OCI-LY7 (cell line): Measurements from ENCODE around the gene MTERF4. TPM values are rescaled to one million over a fixed set of nuclear protein-coding genes. Genes with fewer than 3 reads are reported as not detected.
A peak's percentile ranks its signal among the peaks of the same experiment; 100 is the strongest.

ENCODE experiments used
- BruUV-seq: library from RNA; stranded (reverse); fragments of 400-500 nt; replicated peaks from 2 replicates; lab custom pipeline; 2021; lab: Mats Ljungman, UMichigan
- CTCF ChIA-PET: fragments of 300-600 bp; sonication (Branson Sonifier 250); formaldehyde crosslinking; loops from one replicate; lab custom pipeline; 2022; ENCODE audit warnings: antibody characterized with exemption; ENCODE audit not compliant: unreplicated experiment; lab: Charles Lee
- POLR2A ChIA-PET: fragments of 300-600 bp; sonication (Branson Sonifier 250); formaldehyde crosslinking; loops from one replicate; lab custom pipeline; 2022; ENCODE audit warnings: antibody characterized with exemption; lab: Charles Lee
- DNase-seq: peaks from one replicate; pipeline ENCODE4 v3.0.0-alpha.2; 2015; ENCODE audit warnings: low spot score
- H2AFZ ChIP-seq: fragments of 200-600 bp; sonication (generic), shearing (Covaris generic); 2 replicates; pipeline ENCODE4 v1.6.1; 2014; ENCODE audit warnings: mild to moderate bottlenecking, antibody characterized with exemption, low read length, moderate library complexity
- H3K27ac ChIP-seq: fragments of 200-600 bp; sonication (generic); 2 replicates; pipeline ENCODE4 v1.5.1; 2014; ENCODE audit warnings: mixed run types, low read depth, mild to moderate bottlenecking, moderate library complexity, low read length, inconsistent platforms; ENCODE audit not compliant: poor library complexity, severe bottlenecking
- H3K36me3 ChIP-seq: fragments of 200-600 bp; sonication (generic); 2 replicates; pipeline ENCODE4 v1.6.1; 2014; ENCODE audit warnings: mild to moderate bottlenecking, antibody characterized with exemption, low read length, moderate library complexity, mixed read lengths; ENCODE audit not compliant: insufficient read depth
- H3K4me1 ChIP-seq: fragments of 200-600 bp; sonication (generic); 2 replicates; pipeline ENCODE4 v1.5.1; 2014; ENCODE audit warnings: mild to moderate bottlenecking, low read length; ENCODE audit not compliant: insufficient read depth, poor library complexity, severe bottlenecking
- H3K4me2 ChIP-seq: fragments of 200-600 bp; sonication (generic); 2 replicates; pipeline ENCODE4 v1.6.1; 2014; ENCODE audit warnings: mild to moderate bottlenecking, low read length
- H3K4me3 ChIP-seq: fragments of 200-600 bp; sonication (generic); 2 replicates; pipeline ENCODE4 v1.5.1; 2014; ENCODE audit warnings: mild to moderate bottlenecking, low read depth, low read length; ENCODE audit not compliant: poor library complexity, severe bottlenecking
- H3K79me2 ChIP-seq: fragments of 200-600 bp; sonication (generic); 2 replicates; pipeline ENCODE4 v1.6.1; 2016; ENCODE audit warnings: low read depth, mild to moderate bottlenecking, low read length, moderate library complexity, mixed read lengths; ENCODE audit not compliant: insufficient read depth
- H3K9me2 ChIP-seq: fragments of 200-600 bp; sonication (generic); 2 replicates; pipeline ENCODE4 v1.6.1; 2016; ENCODE audit warnings: mild to moderate bottlenecking, low read length, mixed read lengths; ENCODE audit not compliant: insufficient read depth
- H3K9me3 ChIP-seq: fragments of 200-600 bp; sonication (generic); 2 replicates; pipeline ENCODE4 v1.6.1; 2014; ENCODE audit warnings: mild to moderate bottlenecking, mixed run types, low read length, mixed read lengths
- H4K20me1 ChIP-seq: fragments of 200-600 bp; sonication (generic); 2 replicates; pipeline ENCODE4 v1.6.1; 2014; ENCODE audit warnings: mild to moderate bottlenecking, antibody characterized with exemption, low read length, moderate library complexity, mixed read lengths; ENCODE audit not compliant: insufficient read depth
- CTCF ChIP-seq: fragments of 200-600 bp; sonication (generic); conservative IDR thresholded peaks from 2 replicates; pipeline ENCODE4 v1.5.1; 2014; ENCODE audit warnings: mild to moderate bottlenecking, antibody characterized with exemption, low read length, moderate library complexity, mixed read lengths
- EZH2phosphoT487 ChIP-seq: fragments of 200-600 bp; sonication (generic); IDR thresholded peaks from 2 replicates; pipeline ENCODE4 v1.6.1; 2018; ENCODE audit warnings: low read depth, borderline replicate concordance, mild to moderate bottlenecking, mixed run types, antibody characterized with exemption, low read length, moderate library complexity, mixed read lengths
- intact Hi-C: fragments of 100-400 bp; cut with micrococcal nuclease; formaldehyde crosslinking; loops from one replicate; pipeline ENCODE4 v1.10.0; 2022; ENCODE audit not compliant: unreplicated experiment
- total RNA-seq, 2 experiments: library from RNA; depleted of rRNA in 1 of 2; stranded (reverse); fragments of >200 nt in 1 of 2; shearing (Covaris generic) in 1 of 2; gene quantifications; 2 replicates each; pipeline ENCODE4 v1.2.3, GENCODE V29; 2014 to 2022

Gene MTERF4
- total RNA-seq, 2 experiments from 2014 or later = 48.2 to 58.9 TPM

- TF ChIP-seq EZH2phosphoT487 = no peak
- TF ChIP-seq CTCF = no peak
- no peaks in the 10 kb centered on the region for H3K9me3 ChIP-seq
- CTCF ChIA-PET = interaction anchor here (0.6 kb wide), 1 partner anchor 268 kb away, joined by 4 read pairs; no protein-coding TSS in a partner anchor
- H2AFZ ChIP-seq = no peak overlapping the region
- peaks cover 4% of the 10 kb centered on the region for H3K4me1 ChIP-seq
- no peaks in the 10 kb centered on the region for H4K20me1 ChIP-seq
- DNase-seq = no peak
- H3K27ac ChIP-seq = no peak overlapping the region
- no peak overlapping the region for H3K4me2 ChIP-seq
- no TSS peak for BruUV-seq
- POLR2A ChIA-PET = interaction anchor here (0.6 kb wide), 2 partner anchors 28 to 121 kb away, joined by 3 read pairs; no protein-coding TSS in a partner anchor
- H3K9me2 ChIP-seq = no peaks in the 10 kb centered on the region
- intact Hi-C loops = no loop called here
- no peak overlapping the region for H3K4me3 ChIP-seq
- H3K79me2 ChIP-seq = no peaks in the 10 kb centered on the region
- no peaks in the 10 kb centered on the region for H3K36me3 ChIP-seq
Observed at GRCh38 chr2:241051578-241052487, 50.3 kb downstream of the MTERF4 start.

GRCh38 chr2:241050624-241051577 is 51.2 kb downstream of the MTERF4 start:
- no peaks in the 10 kb centered on the region for H3K9me2 ChIP-seq
- no peak for TF ChIP-seq CTCF
- TF ChIP-seq EZH2phosphoT487 = no peak
- no peaks in the 10 kb centered on the region for H3K36me3 ChIP-seq
- H2AFZ ChIP-seq = no peak overlapping the region
- H3K4me2 ChIP-seq = no peak overlapping the region
- ChIA-PET POLR2A (interaction anchor here (0.6 kb wide), 2 partner anchors 27 to 122 kb away, joined by 3 read pairs; no protein-coding TSS in a partner anchor), CTCF (interaction anchor here (0.6 kb wide), 1 partner anchor 269 kb away, joined by 4 read pairs; no protein-coding TSS in a partner anchor)
- no peaks in the 10 kb centered on the region for H3K79me2 ChIP-seq
- H3K4me3 ChIP-seq = no peak overlapping the region
- H4K20me1 ChIP-seq = no peaks in the 10 kb centered on the region
- intact Hi-C loops = no loop called here
- DNase-seq = peak; percentile 20
- H3K4me1 ChIP-seq = peaks cover 4% of the 10 kb centered on the region
- no peaks in the 10 kb centered on the region; the same call in 1 of the 2 replicates for H3K9me3 ChIP-seq
- BruUV-seq = no TSS peak
- no peak overlapping the region for H3K27ac ChIP-seq
